K562 (cell line): Measurements from ENCODE around the gene CKLF. TPM values are rescaled to one million over a fixed set of nuclear protein-coding genes. Genes with fewer than 3 reads are reported as not detected.

Experiments
- CBX1 ChIP-seq: sonication (generic); IDR thresholded peaks from 2 replicates; pipeline ENCODE4 v1.6.1; 2016; ENCODE audit warnings: antibody characterized with exemption, low read depth, mild to moderate bottlenecking
- E4F1 ChIP-seq: fragments of 250-450 bp; sonication (Bioruptor Pico); IDR thresholded peaks from 2 replicates; pipeline ENCODE4 v1.5.0; 2021; ENCODE audit warnings: mild to moderate bottlenecking, borderline replicate concordance
- FOXO4 ChIP-seq: fragments of 450-650 bp; formaldehyde crosslinking; IDR thresholded peaks from 2 replicates; pipeline ENCODE4 v1.4.0; 2020; ENCODE audit warnings: mild to moderate bottlenecking, moderate library complexity
- GABPB1 ChIP-seq: sonication (generic); formaldehyde crosslinking; IDR thresholded peaks from 2 replicates; pipeline ENCODE4 v1.8.0; 2022; ENCODE audit warnings: mild to moderate bottlenecking, missing genetic modification reagents
- HNRNPLL ChIP-seq: fragments of 200-400 bp; formaldehyde crosslinking; IDR thresholded peaks from 2 replicates; pipeline ENCODE4 v1.6.1; 2017; ENCODE audit warnings: low read length, low read depth, mild to moderate bottlenecking; ENCODE audit not compliant: poor library complexity, severe bottlenecking
- ID3 ChIP-seq, 2 experiments: fragments of 250-450 bp in 1 of 2; fragments of 450-650 bp in 1 of 2; sonication (Bioruptor Pico) in 1 of 2; IDR thresholded peaks; 2 replicates each; pipeline versions ENCODE4 v1.6.1 to v1.8.0; 2016 to 2021; ENCODE audit warnings: mild to moderate bottlenecking in 2 of 2, moderate library complexity in 2 of 2, missing compliant biosample characterization in 1 of 2, missing genetic modification characterization in 1 of 2
- KAT2B ChIP-seq: IDR thresholded peaks from one replicate; pipeline ENCODE4 v1.6.1; 2012; ENCODE audit warnings: low read depth, mild to moderate bottlenecking, control low read depth, inconsistent platforms, low read length, moderate library complexity
- MED1 ChIP-seq: sonication (generic); formaldehyde crosslinking; IDR thresholded peaks from 2 replicates; pipeline ENCODE4 v1.8.1; 2023; ENCODE audit warnings: missing genetic modification reagents, borderline replicate concordance
- SMC3 ChIP-seq: conservative IDR thresholded peaks from 2 replicates; pipeline ENCODE4 v1.6.1; 2011; ENCODE audit warnings: low read depth, low read length, improper control_type of control experiment; ENCODE audit not compliant: insufficient read depth
- ZNF124 ChIP-seq: sonication (generic); formaldehyde crosslinking; IDR thresholded peaks from 2 replicates; pipeline ENCODE4 v1.8.1; 2022; ENCODE audit warnings: missing genetic modification reagents
- ZNF384 ChIP-seq: IDR thresholded peaks from 2 replicates; pipeline ENCODE4 v1.6.1; 2012; ENCODE audit warnings: low read depth, low read length, improper control_type of control experiment
- ZNF586 ChIP-seq: fragments of 450-650 bp; formaldehyde crosslinking; conservative IDR thresholded peaks from 2 replicates; pipeline ENCODE4 v1.4.0; 2020; ENCODE audit warnings: mild to moderate bottlenecking, moderate library complexity
- polyA plus RNA-seq, 8 experiments: library from polyadenylated mRNA; depleted of rRNA in 4 of 8; stranded (reverse) in 5 of 8; unstranded in 3 of 8; fragments of >200 nt; fragmentation: Nextera tagmentation in 2 of 8; fragmentation: Illumina TruSeq in 1 of 8; extraction: Ambion mirVana in 2 of 8; extraction: Trizol in 1 of 8; gene quantifications; 2 replicates each; pipeline versions ENCODE4 v1.2.1 to v1.2.3, GENCODE V29; 2011 to 2014; ENCODE audit warnings: inconsistent platforms in 1 of 8, missing spikeins in 1 of 8
- total RNA-seq, 7 experiments: library from RNA; depleted of rRNA in 6 of 7; stranded (reverse); fragments of >200 nt in 6 of 7; fragmentation: Illumina TruSeq in 2 of 7; extraction: Trizol in 2 of 7; gene quantifications; 2 replicates each; pipeline versions ENCODE4 v1.2.1 to v1.2.3, GENCODE V29; 2011 to 2021; ENCODE audit warnings: low replicate concordance in 1 of 7
- TF ChIP-seq, protein P1 (sequence below): sonication (generic); formaldehyde crosslinking; IDR thresholded peaks from 2 replicates; pipeline ENCODE4 v1.8.1; 2023; ENCODE audit warnings: mild to moderate bottlenecking, missing genetic modification reagents
- TF ChIP-seq, protein P2 (sequence below): fragments of 250-450 bp; sonication (Bioruptor Pico); IDR thresholded peaks from 2 replicates; pipeline ENCODE4 v1.8.0; 2021; ENCODE audit warnings: mild to moderate bottlenecking, moderate library complexity
- TF ChIP-seq, protein P3 (sequence below): sonication (generic); formaldehyde crosslinking; IDR thresholded peaks from 2 replicates; pipeline ENCODE4 v1.8.0; 2022; ENCODE audit warnings: mild to moderate bottlenecking, low read depth, missing genetic modification reagents

CKLF gene
- total and polyA plus RNA-seq, 9 of the 15 experiments (the other 6 are each of a cell fraction or from before 2014, with no cell fraction given), result 84.8 to 322 (median 118) TPM

DNA sequence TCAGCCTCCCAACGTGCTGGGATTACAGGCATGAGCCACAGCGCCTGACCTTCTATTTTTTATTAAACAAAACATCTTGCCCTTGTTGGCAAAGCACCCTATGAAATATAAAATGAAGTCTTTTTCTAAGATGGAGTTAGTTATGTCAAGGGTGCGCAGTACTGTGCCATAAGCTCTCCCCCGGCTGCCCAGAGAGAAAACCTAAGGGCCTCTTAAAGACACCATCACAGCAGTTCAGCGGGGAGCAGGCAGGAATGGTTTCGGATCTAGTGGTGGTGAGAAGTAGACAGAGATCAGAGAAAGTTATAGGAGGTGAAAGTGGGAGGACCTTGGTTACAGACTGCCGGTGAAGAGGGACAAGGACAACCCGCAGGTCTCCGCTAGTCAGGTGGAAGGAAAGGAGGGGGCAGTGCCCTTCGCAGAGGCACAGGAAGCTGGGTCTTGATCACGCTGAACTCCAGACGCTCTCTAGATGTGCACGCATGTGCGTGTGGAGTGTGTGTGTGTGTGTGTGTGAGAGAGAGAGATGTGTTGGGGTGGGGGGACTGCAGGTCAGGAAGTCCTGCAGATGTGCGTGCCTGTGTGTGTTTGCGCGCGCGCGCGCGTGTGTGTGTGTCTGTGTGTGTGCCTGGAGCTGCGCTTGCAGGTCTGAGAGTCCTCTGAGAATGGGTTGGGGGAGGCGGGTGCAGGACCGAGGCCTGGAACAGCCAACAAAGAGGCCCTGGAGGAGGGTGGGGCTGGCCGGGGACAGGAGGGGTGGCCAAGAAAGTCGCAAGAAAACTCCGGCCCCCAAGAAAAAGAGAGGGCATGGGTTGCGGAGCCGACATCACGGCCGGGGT lies 51.4 kb downstream of the CKLF start (continued):
- TF ChIP-seq, protein P1, sequence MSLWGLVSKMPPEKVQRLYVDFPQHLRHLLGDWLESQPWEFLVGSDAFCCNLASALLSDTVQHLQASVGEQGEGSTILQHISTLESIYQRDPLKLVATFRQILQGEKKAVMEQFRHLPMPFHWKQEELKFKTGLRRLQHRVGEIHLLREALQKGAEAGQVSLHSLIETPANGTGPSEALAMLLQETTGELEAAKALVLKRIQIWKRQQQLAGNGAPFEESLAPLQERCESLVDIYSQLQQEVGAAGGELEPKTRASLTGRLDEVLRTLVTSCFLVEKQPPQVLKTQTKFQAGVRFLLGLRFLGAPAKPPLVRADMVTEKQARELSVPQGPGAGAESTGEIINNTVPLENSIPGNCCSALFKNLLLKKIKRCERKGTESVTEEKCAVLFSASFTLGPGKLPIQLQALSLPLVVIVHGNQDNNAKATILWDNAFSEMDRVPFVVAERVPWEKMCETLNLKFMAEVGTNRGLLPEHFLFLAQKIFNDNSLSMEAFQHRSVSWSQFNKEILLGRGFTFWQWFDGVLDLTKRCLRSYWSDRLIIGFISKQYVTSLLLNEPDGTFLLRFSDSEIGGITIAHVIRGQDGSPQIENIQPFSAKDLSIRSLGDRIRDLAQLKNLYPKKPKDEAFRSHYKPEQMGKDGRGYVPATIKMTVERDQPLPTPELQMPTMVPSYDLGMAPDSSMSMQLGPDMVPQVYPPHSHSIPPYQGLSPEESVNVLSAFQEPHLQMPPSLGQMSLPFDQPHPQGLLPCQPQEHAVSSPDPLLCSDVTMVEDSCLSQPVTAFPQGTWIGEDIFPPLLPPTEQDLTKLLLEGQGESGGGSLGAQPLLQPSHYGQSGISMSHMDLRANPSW (CRISPR knock-in tag), result no peak
- peak; percentile 18 for TF ChIP-seq HNRNPLL
- no peak for TF ChIP-seq ZNF124 (CRISPR knock-in tag)
- TF ChIP-seq, protein P2, sequence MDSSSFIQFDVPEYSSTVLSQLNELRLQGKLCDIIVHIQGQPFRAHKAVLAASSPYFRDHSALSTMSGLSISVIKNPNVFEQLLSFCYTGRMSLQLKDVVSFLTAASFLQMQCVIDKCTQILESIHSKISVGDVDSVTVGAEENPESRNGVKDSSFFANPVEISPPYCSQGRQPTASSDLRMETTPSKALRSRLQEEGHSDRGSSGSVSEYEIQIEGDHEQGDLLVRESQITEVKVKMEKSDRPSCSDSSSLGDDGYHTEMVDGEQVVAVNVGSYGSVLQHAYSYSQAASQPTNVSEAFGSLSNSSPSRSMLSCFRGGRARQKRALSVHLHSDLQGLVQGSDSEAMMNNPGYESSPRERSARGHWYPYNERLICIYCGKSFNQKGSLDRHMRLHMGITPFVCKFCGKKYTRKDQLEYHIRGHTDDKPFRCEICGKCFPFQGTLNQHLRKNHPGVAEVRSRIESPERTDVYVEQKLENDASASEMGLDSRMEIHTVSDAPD, result peak; percentile 62; the same call in 1 of the 2 replicates
- TF ChIP-seq ZNF384, result no peak
- TF ChIP-seq E4F1 (CRISPR knock-in tag), result no peak
- no peak; the same call in 1 of the 2 replicates for TF ChIP-seq FOXO4 (CRISPR knock-in tag)
- no peak for TF ChIP-seq SMC3
- TF ChIP-seq MED1 (CRISPR knock-in tag), result no peak
- TF ChIP-seq ID3 (CRISPR knock-in tag; IDR thresholded peaks at IDR 0.05), result peak; percentile 75; the same call in 1 of the 2 replicates
- peak; percentile 95 for TF ChIP-seq ID3 (tag; IDR thresholded peaks at IDR 0.05)
- TF ChIP-seq ZNF586 (CRISPR knock-in tag), result 0 out of 2 replicates have a peak, but pooled peaks have one; percentile 58
- TF ChIP-seq GABPB1 (CRISPR knock-in tag), result peak; percentile 17; the same call in 1 of the 2 replicates
- TF ChIP-seq, protein P3, sequence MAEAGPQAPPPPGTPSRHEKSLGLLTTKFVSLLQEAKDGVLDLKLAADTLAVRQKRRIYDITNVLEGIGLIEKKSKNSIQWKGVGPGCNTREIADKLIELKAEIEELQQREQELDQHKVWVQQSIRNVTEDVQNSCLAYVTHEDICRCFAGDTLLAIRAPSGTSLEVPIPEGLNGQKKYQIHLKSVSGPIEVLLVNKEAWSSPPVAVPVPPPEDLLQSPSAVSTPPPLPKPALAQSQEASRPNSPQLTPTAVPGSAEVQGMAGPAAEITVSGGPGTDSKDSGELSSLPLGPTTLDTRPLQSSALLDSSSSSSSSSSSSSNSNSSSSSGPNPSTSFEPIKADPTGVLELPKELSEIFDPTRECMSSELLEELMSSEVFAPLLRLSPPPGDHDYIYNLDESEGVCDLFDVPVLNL (CRISPR knock-in tag), result no peak
- no peak for TF ChIP-seq CBX1
- no peak for TF ChIP-seq KAT2B
